K562 treated with DMSO at 1 percent for 24 hours (cell line): Measurements from ENCODE around the gene WIPI1. TPM values are rescaled to one million over a fixed set of nuclear protein-coding genes. Genes with fewer than 3 reads are reported as not detected.

Experiments
- total RNA-seq: library from RNA; unstranded; fragments of 300-600 nt; gene quantifications from 2 replicates; pipeline ENCODE4 v1.2.3, GENCODE V29; 2022; ENCODE audit warnings: low read depth; ENCODE audit not compliant: insufficient read depth

Gene WIPI1, protein sequence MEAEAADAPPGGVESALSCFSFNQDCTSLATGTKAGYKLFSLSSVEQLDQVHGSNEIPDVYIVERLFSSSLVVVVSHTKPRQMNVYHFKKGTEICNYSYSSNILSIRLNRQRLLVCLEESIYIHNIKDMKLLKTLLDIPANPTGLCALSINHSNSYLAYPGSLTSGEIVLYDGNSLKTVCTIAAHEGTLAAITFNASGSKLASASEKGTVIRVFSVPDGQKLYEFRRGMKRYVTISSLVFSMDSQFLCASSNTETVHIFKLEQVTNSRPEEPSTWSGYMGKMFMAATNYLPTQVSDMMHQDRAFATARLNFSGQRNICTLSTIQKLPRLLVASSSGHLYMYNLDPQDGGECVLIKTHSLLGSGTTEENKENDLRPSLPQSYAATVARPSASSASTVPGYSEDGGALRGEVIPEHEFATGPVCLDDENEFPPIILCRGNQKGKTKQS
- 21.6 and 29.0 TPM in 2 replicates for total RNA-seq

GRCh38 chr17:68457168-68457538 lies at the start of gene WIPI1:
Gene WIPI1, minus strand, starts transcription at chr17:68457496. Its CDS starts 75 bp downstream, at chr17:68457421.

Other genes starting within 250 kb of the WIPI1 start
- gene AMZ2, start 209.5 kb downstream of the WIPI1 start, total RNA-seq, result 44.1 and 46.7 TPM in 2 replicates
- gene SLC16A6, start 166.4 kb downstream of the WIPI1 start, total RNA-seq, result not detected in 2 replicates
- 0.15 and 0.39 TPM in 2 replicates for gene ARSG, start 166.0 kb downstream of the WIPI1 start, total RNA-seq
- gene PRKAR1A, start 54.9 kb upstream of the WIPI1 start, total RNA-seq, result 56.5 and 67.4 TPM in 2 replicates
- not detected in 2 replicates for gene FAM20A, start 143.9 kb upstream of the WIPI1 start, total RNA-seq